ENCODE data around the gene CADM1. TPM values are rescaled to one million over a fixed set of nuclear protein-coding genes. Genes with fewer than 3 reads are reported as not detected.

The CADM1 gene
- total and polyA plus RNA-seq, 8 donors = 6.3 to 38.8 (median 24.5) TPM

DNA sequence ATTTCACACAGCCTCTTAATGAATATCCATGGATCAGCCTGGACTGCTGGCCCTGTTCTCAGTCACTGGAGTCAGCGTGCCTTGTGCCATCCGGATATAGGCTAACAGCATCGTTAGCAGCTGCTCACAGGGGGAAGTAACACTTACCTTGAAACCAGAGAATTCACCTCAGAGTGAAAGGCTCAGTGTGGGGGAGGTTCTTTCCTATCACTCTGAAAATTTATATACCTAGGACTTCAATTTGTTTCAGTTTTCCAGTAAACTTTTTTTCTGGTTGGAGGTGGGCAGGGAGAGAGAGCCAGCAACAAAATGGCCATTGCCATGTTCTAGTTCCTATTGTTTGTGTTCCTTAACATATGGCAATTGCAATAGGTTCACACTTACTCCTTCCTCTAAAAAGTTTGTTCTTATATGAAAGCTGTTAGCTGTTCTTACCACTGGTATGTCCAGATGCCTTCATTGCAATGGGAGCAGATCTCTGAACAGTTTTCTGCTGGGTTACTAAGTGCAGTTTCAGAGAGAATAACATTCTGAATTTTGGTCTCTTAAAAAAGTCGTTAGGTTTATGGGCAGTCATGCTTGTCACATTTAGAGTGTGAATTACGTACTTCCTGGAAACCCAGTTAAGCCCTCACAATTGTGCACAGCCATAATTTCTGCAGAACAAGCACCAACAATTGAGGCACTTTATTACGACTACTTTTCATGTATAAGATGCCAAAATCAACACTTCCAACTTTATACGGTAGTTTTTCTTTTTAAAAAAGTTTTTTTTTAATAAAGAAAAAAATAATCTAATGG, 247.6 kb downstream of the CADM1 start:
- intact Hi-C loops (cut with DNase I) = no loop called here
- Histone ChIP-seq H3K9me3 (no peaks in the 10 kb centered on the region), H3K4me3 (no peak overlapping the region), H3K27ac (no peak overlapping the region), H3K27me3 (no peaks in the 10 kb centered on the region), H3K36me3 (no peaks in the 10 kb centered on the region), H3K4me1 (no peaks in the 10 kb centered on the region)
- no peak for DNase-seq
- ATAC-seq = peak in 2 of 4 donors; percentile 36 to 70
- FAIRE-seq = no peak
- 39 to 44% methylated on average over 7 of the region's 7 CpGs for WGBS, 2 donors
- TF ChIP-seq, protein P1, sequence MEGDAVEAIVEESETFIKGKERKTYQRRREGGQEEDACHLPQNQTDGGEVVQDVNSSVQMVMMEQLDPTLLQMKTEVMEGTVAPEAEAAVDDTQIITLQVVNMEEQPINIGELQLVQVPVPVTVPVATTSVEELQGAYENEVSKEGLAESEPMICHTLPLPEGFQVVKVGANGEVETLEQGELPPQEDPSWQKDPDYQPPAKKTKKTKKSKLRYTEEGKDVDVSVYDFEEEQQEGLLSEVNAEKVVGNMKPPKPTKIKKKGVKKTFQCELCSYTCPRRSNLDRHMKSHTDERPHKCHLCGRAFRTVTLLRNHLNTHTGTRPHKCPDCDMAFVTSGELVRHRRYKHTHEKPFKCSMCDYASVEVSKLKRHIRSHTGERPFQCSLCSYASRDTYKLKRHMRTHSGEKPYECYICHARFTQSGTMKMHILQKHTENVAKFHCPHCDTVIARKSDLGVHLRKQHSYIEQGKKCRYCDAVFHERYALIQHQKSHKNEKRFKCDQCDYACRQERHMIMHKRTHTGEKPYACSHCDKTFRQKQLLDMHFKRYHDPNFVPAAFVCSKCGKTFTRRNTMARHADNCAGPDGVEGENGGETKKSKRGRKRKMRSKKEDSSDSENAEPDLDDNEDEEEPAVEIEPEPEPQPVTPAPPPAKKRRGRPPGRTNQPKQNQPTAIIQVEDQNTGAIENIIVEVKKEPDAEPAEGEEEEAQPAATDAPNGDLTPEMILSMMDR (IDR thresholded peaks at IDR 0.05) = no peak

DNA sequence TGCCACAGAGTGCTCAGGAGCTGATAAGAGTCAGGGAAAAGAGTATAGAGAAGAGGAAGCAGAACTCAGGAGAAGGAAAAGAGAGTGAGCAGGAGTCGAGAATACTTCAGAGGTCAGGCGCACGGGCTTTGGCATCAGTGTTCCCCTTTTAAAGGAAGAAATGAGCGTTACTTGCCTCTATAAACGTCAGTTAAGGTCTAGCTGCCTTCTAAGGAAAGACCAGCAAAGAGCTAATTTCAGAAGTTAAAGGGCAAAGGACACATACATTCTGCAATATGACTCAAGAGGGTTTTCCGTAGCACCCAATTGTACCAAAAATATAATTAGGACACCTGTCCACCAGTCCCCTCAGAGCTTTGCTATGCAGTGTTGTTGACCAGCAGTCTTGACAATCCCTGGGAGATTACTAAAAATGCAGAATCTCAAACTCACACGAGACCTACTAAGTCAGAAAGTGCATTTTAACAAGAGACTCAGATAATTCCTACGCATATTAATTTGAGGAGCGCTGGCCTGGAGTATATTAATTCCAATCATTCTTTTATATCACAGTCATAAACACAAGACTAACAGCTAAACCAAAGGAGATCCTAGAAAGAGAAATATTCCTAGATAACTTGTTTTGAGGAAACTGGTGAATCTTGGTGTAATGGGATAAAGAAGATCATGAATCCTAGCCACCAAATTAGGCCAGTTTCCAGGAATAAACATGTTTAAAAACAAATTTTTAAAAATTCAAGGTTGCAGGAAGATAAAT, 249.0 kb downstream of the CADM1 start:
- Histone ChIP-seq H3K9me3 (no peaks in the 10 kb centered on the region), H3K27me3 (no peaks in the 10 kb centered on the region), H3K36me3 (no peaks in the 10 kb centered on the region), H3K4me3 (no peak overlapping the region), H3K4me1 (no peaks in the 10 kb centered on the region), H3K27ac (no peak overlapping the region)
- ATAC-seq (no peak), DNase-seq (no peak), FAIRE-seq (no peak)
- TF ChIP-seq, protein P1 (IDR thresholded peaks at IDR 0.05) = no peak
- WGBS, 2 donors = 60 to 67% methylated on average over 9 of the region's 9 CpGs
- intact Hi-C loops (cut with DNase I) = no loop called here

DNA sequence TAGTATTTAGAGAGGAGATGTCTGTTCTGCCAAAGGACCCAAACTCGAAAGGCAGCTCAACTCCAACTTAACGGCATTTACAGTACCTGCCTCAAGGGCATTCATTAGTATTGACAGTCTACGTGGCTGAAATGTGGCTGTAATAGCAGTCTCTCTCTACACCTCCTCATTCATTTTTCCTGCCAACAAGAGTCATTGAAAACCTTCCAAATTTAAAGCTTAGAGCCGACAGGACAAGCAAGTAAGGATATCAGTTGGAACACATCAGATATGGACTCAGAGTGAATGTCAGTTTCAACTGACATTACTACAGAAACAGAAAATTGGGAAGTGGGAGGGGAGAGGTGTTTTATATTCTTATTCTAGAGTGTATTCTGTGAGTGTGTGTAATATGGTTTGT, 253.1 kb downstream of the CADM1 start:
- no peak for ATAC-seq
- intact Hi-C loops (cut with DNase I) = no loop called here
- FAIRE-seq = no peak
- TF ChIP-seq, protein P1 (IDR thresholded peaks at IDR 0.05) = no peak
- Histone ChIP-seq H3K4me1 (no peaks in the 10 kb centered on the region), H3K27ac (no peak overlapping the region), H3K36me3 (no peaks in the 10 kb centered on the region), H3K4me3 (no peak overlapping the region), H3K9me3 (no peaks in the 10 kb centered on the region), H3K27me3 (no peaks in the 10 kb centered on the region)
- 18 to 19% methylated on average over 4 of the region's 4 CpGs for WGBS, 2 donors
- DNase-seq = no peak

DNA sequence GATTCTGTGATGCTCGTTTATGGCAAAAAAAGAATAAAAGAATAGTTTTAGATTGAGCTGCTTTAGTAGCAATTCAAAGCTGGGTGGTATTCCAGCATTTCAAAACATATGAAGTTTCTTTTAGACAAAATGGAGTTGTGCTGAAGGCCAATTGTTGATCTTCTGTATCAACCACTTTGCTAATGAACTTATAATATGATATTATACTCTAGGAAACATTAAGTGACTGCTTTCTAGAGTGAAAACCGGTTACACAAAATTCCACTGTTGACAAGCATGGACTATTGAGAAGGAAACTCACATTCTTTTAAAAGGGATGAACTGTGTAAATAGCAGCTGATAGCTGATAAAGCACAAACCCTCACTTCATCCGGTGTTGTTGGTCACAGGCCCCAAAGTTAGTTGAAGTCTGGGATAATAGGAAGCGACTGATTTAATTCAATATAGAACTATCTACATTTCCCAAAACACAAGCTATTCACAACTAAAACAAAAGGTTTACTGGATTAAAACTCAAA, 255.1 kb downstream of the CADM1 start:
- Histone ChIP-seq H3K4me3 (no peak overlapping the region), H3K36me3 (no peaks in the 10 kb centered on the region), H3K27me3 (no peaks in the 10 kb centered on the region), H3K4me1 (no peaks in the 10 kb centered on the region), H3K27ac (no peak overlapping the region), H3K9me3 (no peaks in the 10 kb centered on the region)
- WGBS, 2 donors = 44 to 45% methylated on average over 4 of the region's 4 CpGs
- TF ChIP-seq, protein P1 (IDR thresholded peaks at IDR 0.05) = no peak
- DNase-seq = no peak
- intact Hi-C loops (cut with DNase I) = no loop called here
- FAIRE-seq = no peak
- ATAC-seq = no peak
